ENCODE data around the gene CASP10.

DNA sequence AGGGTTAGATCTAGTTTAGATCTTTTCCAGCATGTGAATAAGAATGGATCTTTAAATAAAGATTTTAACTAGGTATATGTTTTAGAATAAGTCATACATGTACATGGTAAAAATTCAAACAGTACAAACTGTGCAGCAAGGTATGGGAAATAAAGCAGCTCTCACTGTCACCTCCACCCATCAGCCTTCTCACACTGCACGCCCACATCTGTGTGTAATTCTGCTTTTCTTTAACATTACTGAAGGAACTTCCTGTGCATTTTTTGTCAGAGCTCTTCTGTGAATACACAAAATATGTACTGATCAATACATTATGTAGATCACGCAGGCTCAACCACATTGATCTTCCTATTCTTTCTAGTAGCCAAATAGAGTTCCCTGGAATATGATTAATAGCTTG lies 80.8 kb downstream of the CASP10 start:
- no peak for TF ChIP-seq EZH2phosphoT487 (IDR thresholded peaks at IDR 0.05; ENCODE audit: insufficient read depth, low read depth)
- no peak for TF ChIP-seq EZH2 (IDR thresholded peaks at IDR 0.05; ENCODE audit: insufficient read depth, poor library complexity, severe bottlenecking)

All from GM23248 (cell line).